AG08396 (cell line): ENCODE results near the gene ABCA7.

ENCODE experiments used
- DNase-seq: peaks from one replicate; pipeline ENCODE4 v3.0.0; 2012; ENCODE audit warnings: low spot score, mixed read lengths

Gene ABCA7

GRCh38 chr19:1055886-1056620 is 16.1 kb downstream of the ABCA7 start:
- DNase-seq = no peak

DNA sequence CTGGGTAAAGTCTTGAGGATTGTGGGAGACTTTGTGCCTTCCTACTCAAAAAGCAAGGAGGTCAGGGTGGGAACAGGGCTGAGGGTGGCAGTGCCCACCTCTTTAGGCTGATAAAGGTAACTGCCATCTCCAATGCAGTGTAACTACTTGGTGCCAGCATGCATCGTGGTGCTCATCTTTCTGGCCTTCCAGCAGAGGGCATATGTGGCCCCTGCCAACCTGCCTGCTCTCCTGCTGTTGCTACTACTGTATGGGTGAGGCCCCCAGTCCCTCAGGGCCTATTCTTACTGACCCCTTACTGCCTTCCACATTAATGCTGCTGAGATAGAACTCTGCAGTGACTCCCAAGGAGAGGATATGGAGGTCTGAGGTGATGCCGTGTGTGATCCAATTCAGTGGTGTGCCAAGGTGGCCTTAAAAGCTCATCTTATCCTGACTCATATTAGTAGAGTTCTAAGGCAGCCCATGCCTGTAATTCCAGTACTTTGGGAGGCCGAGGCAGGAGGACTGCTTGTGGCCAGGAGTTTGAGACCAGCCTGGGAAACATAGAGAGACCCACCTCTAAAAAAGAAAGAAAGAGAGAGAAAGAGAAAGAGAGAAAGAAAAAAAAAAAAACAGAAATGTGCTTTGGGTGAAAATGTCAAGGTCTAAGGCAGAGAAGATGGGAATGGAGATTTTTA is 17.4 kb downstream of the ABCA7 start:
- no peak for DNase-seq

- DNase-seq = no peak
These were observed 18.2 kb downstream of the ABCA7 start for GRCh38 chr19:1058112-1058511.

GRCh38 chr19:1060689-1061088 is 20.8 kb downstream of the ABCA7 start:
- DNase-seq = no peak

DNA sequence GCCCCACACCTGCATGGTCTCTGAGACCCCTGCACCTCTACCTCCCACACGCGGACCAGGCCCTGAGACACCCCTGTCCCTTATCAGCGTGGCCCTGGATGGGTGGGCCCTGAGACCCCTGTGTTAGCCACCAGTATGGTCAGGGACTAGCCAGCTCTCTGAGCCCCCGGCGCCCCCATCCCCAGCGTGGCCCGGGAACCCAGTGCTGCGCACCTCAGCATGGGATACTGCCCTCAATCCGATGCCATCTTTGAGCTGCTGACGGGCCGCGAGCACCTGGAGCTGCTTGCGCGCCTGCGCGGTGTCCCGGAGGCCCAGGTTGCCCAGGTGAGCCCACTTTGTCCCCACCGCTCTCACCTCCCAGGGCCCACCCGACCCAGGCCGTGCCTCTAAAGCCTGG is 22.1 kb downstream of the ABCA7 start:
- no peak for DNase-seq

- DNase-seq = no peak
These were observed 22.6 kb downstream of the ABCA7 start for GRCh38 chr19:1062387-1063029.

DNA sequence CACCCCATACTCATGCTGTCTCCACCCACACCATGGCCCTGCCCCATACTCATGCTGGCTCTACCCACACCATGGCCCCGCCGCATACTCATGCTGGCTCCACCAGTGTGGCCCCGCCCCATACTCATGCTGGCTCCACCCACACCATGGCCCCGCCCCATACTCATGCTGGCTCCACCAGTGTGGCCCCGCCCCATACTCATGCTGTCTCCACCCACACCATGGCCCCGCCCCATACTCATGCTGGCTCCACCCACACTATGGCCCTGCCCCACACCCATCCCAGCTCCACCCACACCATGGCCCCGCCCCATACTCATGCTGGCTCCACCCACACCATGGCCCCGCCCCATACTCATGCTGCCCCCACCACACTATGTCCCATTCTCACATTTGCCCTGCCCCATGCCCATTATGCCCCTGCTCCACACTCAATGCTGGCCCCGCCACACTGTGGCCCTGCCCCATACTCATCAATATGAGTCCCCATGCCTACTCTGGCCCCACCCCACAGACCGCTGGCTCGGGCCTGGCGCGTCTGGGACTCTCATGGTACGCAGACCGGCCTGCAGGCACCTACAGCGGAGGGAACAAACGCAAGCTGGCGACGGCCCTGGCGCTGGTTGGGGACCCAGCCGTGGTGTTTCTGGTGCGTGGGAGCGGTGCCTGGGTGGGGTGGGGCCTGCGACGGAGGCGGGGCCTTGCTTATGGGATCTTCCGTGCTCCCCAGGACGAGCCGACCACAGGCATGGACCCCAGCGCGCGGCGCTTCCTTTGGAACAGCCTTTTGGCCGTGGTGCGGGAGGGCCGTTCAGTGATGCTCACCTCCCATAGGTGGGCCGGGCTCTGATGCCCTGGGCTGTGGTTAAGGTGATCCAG is 23.4 kb downstream of the ABCA7 start:
- no peak for DNase-seq

DNA sequence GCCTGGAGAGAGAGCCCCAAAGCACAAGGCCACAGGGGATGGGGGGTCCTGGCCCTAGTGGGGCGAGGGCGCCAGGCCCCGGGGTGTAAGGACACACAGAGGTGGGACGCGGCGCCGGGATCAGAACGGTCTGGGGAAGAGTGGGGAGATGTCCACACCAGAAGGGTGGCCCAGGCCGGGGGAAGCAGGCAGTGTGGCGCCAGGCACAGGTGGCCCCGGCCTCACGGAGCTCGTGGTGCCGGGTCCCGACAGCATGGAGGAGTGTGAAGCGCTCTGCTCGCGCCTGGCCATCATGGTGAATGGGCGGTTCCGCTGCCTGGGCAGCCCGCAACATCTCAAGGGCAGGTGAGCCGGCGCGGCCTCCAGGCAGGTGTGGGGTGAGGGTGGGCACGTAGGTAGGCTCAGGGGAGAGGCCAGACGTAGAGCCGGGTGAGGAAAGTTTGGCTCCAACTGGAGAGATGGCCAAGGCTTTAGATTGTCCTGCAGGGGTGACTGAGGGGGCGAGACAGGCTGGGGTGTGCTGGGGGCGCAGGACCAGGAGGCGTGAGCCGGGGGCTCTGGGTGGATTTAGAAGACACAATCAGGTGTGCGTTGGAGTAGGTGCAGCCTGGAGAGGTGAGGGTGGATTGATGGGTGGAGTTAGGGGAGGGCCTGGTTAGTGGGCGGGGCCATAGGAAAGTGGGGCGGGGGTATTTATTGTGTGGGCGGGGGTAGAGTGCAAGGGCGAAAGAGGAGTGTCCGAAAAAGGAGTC is 24.2 kb downstream of the ABCA7 start:
- DNase-seq = no peak

DNA sequence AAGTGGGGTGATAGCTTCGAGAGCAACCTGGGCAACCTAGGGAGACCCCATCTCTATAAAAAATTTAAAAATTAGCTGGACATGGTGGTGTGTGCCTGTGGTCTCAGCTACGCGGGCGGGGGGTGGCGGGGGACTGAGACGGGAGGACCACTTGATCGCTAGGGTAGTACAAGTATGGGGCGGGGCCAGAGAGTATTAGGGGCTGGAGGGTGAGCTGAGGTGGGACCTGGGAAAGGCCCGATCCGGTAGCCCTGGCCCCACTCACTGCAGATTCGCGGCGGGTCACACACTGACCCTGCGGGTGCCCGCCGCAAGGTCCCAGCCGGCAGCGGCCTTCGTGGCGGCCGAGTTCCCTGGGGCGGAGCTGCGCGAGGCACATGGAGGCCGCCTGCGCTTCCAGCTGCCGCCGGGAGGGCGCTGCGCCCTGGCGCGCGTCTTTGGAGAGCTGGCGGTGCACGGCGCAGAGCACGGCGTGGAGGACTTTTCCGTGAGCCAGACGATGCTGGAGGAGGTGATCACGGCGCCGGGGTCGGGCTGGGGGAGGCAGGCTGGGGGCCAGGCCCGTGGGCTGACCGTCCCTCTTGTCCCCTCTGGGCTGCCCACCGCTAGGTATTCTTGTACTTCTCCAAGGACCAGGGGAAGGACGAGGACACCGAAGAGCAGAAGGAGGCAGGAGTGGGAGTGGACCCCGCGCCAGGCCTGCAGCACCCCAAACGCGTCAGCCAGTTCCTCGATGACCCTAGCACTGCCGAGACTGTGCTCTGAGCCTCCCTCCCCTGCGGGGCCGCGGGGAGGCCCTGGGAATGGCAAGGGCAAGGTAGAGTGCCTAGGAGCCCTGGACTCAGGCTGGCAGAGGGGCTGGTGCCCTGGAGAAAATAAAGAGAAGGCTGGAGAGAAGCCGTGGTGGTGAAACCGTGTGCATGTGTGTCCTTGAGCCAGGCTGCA is 25.0 kb downstream of the ABCA7 start:
- DNase-seq = peak; percentile 87

DNA sequence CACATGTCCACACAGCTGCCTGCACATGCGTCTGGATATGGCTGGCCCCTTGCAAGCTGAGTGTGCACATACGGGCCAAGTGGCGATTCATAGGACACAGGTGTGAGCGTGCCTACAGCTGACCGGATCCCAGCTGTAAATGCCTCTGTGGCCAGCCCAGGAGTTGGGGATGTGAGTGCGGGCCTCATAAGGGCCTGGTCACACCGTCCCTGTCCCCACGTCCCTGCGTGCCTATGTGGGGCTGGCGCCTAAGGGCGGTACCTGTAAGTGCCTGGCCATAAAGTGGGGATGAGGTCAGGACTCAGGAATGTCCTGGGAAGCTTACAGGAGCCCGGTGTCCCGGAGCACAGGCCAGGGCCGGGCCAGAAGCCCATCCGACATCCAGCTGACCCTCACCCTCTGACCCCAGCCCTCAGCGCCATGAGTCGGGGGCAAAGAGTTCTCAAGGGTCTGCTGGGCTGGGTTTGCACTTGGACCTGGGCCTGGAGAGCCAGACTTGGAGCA is 25.8 kb downstream of the ABCA7 start:
- DNase-seq = no peak

- DNase-seq = no peak
These were observed 26.4 kb downstream of the ABCA7 start for GRCh38 chr19:1066251-1066747.

DNA sequence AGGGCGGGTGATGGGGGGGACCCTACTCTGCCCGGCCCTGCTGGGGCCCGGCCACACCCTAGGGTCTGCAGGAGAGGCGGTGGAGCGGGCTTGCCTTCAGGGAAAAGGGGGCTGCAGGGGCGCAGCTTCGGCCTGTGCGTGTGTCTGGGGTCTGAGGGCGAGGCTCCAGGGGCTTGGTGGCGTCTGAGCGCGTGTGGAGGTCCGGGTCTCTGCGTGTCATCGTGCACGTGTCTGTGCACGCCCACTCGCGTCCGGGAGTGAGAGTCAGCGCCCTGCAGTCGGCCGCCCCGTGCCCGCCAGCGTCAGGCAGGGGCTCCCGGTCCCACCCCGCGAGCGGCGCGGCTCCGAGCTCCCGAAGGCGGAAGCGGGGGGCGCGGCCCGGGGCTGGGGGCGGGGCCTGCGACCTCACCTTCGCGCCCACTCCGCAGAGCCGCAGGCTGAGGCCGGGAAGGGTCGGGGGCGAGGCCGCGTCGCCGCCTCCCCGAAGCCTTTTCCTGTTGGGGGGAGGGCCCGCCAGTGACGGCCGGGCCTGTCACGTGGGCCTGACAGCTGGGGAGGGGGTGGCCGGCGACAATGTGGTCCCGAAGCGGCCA is 26.9 kb downstream of the ABCA7 start, which contains the start of gene ARHGAP45:
ARHGAP45 (plus strand) TSS at position 420 of the 593 bp plus-strand sequence. CDS start 239 bp downstream, outside the sequence.
- no peak for DNase-seq

DNA sequence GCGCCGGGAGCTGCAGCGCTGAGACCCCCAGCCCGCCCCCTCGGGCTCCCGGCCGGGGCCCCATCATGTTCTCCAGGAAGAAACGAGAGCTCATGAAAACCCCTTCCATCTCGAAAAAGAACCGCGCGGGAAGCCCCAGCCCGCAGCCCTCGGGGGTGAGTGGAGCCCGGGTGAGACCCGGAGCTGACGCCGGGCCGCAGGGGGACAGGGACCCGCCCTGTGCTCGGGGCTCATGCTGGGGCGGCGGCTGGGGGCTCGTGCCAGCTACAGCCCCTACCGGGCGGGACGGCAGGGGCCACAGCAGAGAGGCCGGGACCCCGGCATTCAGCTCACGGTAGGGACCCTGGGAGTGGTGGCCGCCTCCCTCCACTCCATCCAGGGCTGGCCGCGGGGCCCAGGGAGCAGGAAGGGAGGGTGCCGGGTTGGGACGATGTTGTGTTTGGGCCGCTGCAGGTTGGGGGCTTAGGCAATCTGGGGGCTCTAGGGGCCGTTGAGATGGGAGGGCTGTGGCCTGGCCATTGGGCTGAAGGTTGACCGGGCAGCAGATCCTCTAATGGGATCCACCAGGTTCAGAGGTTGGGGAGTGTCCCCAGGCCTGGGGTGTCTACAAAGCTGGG is 27.5 kb downstream of the ABCA7 start:
- DNase-seq = no peak

DNA sequence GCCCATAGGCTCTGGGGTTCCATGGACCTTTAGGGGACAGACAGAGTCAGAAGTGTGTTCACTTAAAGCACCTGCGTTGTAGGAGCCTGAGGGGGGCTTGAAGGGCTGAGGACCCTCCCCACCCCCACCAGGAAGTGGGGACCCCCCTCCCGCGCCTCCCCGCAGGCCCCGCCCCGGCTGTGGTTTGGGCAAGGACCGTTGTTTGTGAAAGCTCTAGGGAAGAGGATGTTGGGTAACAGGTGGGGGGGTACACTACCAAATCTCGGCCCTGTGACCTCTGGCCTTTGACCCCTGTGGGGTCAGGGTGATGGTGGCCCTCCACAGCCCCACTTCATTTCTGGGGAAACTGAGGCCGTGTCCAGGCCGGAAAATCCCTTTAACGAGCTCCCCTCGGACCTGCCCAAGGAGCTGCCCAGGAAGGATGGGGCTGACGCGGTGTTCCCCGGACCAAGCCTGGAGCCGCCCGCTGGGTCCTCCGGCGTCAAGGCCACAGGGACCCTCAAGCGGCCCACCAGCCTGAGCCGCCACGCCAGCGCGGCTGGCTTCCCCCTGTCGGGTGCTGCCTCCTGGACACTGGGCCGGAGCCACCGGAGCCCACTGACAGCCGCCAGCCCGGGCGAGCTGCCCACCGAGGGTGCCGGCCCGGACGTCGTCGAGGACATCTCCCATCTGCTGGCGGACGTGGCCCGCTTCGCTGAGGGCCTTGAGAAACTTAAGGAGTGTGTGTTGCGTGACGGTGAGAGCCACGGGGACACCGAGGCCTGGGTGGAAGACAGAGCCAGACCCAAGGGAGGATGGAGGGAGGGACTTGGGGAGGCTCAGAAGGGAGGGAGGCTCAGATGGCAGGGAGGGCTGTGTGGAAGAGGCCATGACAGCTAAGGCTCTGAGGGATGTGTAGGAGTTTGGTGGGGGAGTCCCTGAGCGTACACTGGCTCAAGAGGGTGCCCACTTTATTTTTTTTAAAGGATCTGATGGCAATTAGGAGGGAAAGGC is 28.4 kb downstream of the ABCA7 start:
- DNase-seq = no peak

DNA sequence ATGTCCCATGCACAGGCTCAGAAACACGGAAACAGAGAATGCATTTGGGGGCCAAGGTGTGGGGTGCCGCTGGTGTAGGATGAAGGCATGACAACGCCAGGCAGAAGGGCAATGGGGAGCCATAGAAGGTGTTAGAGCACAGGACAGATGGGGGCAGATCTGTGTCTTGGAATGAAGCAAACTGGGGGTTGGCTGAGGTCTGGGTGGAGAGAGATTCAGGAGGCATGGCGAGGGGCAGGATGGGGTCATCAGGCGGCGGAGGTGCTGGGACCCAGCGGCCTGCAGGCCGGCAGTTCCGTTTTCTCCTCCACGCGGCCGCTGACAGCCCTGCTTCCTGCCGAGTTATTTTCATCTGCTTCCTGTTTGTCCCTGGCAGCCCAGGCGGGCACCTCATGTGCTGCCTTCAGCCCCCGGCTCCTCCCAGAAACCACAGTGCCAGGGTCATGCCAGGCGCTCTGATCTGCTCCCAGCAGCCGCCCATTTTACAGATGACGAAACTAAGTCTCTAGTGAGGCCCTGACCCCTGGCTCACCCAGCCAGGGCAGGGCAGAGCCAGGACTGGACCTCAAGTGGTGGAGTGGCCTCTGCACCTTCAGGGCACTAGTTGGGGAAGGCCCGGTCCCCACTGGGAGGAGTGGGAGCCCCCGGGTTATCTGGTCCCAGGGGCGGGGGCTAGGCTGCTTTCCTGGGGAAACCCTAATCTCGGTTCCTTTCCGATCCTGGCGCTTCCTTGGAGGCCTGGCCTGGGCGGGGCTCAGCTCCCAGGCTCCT is 29.3 kb downstream of the ABCA7 start:
- DNase-seq = no peak

DNA sequence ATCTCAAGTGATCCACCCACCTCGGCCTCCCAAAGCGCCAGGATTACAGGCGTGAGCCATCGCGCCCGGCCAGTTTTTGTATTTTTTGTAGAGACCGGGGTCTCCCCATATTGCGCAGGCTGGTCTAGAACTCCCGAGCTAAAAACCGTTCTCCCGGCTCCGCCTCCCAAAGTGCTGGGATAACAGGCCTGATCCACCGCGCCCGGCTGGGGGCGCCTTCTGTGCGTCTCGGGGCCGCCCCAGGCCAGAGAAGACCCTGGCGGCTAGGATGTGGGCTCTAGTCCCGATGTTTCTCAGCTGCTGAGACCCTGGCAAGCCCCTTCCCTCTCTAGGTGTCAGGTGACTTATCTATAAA is 30.6 kb downstream of the ABCA7 start:
- DNase-seq = no peak
